Mucosa of descending colon (tissue), 3 donors: Measurements from ENCODE around the gene TF. TPM values are rescaled to one million over a fixed set of nuclear protein-coding genes. Genes with fewer than 3 reads are reported as not detected.

Experiments used
- ATAC-seq: fragments of 200-7000 bp; cut with Tn5 transposase; one replicate; pipeline ENCODE4 v1.9.1; 2020; ENCODE audit warnings: mild to moderate bottlenecking, moderate library complexity
- DNase-seq, 3 donors: peaks; one replicate each; pipeline ENCODE4 v3.0.0-alpha.2; 2020
- H3K36me3 ChIP-seq: fragments of 200-600 bp; one replicate; pipeline ENCODE4 v1.8.0; 2021; ENCODE audit warnings: low read depth, mild to moderate bottlenecking
- H3K4me1 ChIP-seq: fragments of 200-600 bp; one replicate; pipeline ENCODE4 v1.8.0; 2021; ENCODE audit warnings: low read depth, mild to moderate bottlenecking
- H3K4me3 ChIP-seq: fragments of 200-600 bp; one replicate; pipeline ENCODE4 v1.8.0; 2021; ENCODE audit warnings: mild to moderate bottlenecking
- H3K9me3 ChIP-seq: fragments of 200-600 bp; one replicate; pipeline ENCODE4 v1.8.0; 2021; ENCODE audit warnings: mild to moderate bottlenecking
- intact Hi-C, 2 donors: fragments of 100-400 bp; cut with DNase I in 1 of 2; cut with micrococcal nuclease in 1 of 2; formaldehyde crosslinking; loops; one replicate each; pipeline versions ENCODE4 v1.11.0 to v1.11.1; 2022; cut with DNase I, micrococcal nuclease
- total RNA-seq, 3 donors: library from RNA; stranded (reverse); fragmentation: NEBNext Ultra II Directional in 2 of 3; extraction: Animal tissue kit (Norgen Biotek cat#: 25700) in 2 of 3; gene quantifications; one replicate each; pipeline versions ENCODE4 v1.2.1 to v1.2.4, GENCODE V29; 2021 to 2023
- TF ChIP-seq, protein P1 (sequence below): fragments of 200-600 bp; IDR thresholded peaks from one replicate; pipeline ENCODE4 v1.8.0; 2022; ENCODE audit warnings: antibody characterized with exemption, mild to moderate bottlenecking
- donor health status: DM: no; HTN: no; CAD: no; lungs with moderate emphysema.
- donor health status: DM: no; HTN: no; CAD: no.
- donor health status: DM: no; HTN: yes; CAD: no.

Gene TF
- total RNA-seq, 3 donors from 2014 or later, result 0.51 to 13.5 (median 4.6) TPM

DNA sequence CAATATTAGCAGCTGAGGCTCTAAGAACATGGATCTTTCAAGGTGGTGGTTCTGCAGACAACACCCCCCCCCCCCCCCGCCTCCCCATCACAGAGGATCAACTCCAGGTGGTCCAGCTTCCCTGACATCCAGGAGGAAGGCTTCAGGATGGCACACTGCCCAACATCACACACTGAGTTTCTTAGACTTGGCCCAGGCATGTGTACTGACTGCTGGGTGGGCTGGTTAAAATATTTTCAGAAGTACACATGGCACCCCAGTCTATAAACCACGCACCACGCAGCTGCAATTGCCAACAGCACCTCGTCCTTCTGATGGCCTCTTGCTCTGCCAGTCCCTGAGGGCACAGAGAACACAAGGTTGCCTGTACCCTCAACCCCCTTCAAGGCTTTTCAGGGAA, 81.5 kb downstream of the TF start:
- Histone ChIP-seq H3K9me3 (no peaks in the 10 kb centered on the region), H3K4me3 (no peak overlapping the region), H3K4me1 (no peaks in the 10 kb centered on the region), H3K36me3 (no peaks in the 10 kb centered on the region)
- intact Hi-C loops, result no loop called here
- DNase-seq, result no peak
- no peak for ATAC-seq
- TF ChIP-seq, protein P1, sequence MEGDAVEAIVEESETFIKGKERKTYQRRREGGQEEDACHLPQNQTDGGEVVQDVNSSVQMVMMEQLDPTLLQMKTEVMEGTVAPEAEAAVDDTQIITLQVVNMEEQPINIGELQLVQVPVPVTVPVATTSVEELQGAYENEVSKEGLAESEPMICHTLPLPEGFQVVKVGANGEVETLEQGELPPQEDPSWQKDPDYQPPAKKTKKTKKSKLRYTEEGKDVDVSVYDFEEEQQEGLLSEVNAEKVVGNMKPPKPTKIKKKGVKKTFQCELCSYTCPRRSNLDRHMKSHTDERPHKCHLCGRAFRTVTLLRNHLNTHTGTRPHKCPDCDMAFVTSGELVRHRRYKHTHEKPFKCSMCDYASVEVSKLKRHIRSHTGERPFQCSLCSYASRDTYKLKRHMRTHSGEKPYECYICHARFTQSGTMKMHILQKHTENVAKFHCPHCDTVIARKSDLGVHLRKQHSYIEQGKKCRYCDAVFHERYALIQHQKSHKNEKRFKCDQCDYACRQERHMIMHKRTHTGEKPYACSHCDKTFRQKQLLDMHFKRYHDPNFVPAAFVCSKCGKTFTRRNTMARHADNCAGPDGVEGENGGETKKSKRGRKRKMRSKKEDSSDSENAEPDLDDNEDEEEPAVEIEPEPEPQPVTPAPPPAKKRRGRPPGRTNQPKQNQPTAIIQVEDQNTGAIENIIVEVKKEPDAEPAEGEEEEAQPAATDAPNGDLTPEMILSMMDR, result no peak

DNA sequence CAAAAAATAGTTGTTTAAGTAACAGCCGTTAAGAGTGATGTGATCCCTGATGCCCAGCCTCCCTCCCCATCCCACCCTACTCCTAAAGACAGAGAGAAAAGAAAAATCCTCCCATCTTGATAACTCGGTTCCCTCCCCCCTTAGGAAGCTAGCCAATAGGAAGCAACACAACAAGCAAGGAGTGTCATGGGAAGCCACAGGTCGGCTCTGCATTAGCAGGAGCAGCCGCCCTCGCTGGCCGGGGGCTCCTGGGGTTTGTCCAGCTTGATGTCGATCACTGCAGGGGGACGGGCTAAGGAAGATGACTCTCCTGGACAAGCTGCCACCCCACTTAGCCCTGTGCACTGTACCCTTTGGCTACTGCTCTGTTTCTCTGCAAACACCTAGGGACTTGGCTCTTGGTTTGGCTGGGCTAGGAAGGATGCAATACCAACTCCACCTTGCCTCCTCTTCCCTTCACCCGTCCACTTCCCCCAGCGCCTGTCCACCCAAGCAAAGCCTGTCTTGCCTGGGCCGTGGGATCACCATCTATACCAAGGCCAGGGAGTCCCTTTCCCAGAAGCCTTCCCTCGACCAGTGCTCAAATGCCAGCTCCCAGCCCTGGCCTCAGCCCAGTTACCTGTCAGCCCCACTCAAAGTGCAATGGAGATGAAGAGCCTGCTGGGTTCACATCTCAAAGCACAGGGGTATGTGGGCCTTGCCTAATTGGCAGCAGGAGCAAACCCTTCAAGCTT, 82.5 kb downstream of the TF start:
- no peaks in the 10 kb centered on the region for H3K36me3 ChIP-seq
- no peak overlapping the region for H3K4me3 ChIP-seq
- TF ChIP-seq, protein P1, result no peak
- H3K4me1 ChIP-seq, result no peaks in the 10 kb centered on the region
- DNase-seq (no peak), ATAC-seq (no peak)
- intact Hi-C loops, result no loop called here
- H3K9me3 ChIP-seq, result no peaks in the 10 kb centered on the region

DNA sequence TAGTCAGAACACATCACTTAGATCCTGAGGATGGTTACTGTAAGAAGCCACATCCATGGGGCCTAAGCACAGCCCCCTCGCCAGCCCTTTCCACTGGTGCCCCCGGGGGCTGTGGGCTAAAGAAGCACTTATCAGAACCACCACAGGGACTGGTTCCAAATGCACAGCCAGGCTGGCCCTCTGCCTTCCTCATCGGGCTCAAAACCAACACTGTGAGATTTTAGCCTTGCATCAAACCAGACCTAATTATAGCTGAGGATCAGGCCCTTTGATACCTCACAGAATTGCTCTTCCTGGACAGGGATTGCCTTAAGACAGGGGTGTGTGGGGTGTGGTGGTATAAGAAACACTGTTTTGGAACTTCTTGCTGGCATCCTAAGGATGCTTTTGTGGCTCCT, 83.1 kb downstream of the TF start:
- TF ChIP-seq, protein P1, result no peak
- Histone ChIP-seq H3K4me1 (no peaks in the 10 kb centered on the region), H3K4me3 (no peak overlapping the region), H3K9me3 (no peaks in the 10 kb centered on the region), H3K36me3 (no peaks in the 10 kb centered on the region)
- ATAC-seq (no peak), DNase-seq (no peak)
- intact Hi-C loops, result no loop called here

DNA sequence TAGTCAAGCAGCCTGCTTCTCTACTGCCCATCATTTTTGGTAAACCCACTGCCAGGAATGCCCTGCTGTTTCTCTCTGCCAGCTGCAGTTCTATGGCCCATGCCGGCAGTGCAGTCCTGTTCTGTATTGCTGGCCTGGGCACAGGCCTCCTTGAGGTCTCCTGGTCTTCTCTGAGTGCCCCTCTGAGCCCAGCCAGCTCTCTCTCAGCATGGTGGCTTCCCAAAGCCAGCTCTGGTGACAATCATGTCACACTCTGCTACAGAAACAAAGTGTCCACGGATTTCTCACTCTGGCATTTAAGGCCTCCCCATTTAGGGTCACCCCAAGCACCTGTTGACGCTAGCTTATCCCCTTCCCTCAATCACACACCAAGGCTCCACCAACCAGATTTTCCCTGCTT, 83.9 kb downstream of the TF start:
- Histone ChIP-seq H3K4me3 (no peak overlapping the region), H3K4me1 (no peaks in the 10 kb centered on the region), H3K9me3 (no peaks in the 10 kb centered on the region), H3K36me3 (no peaks in the 10 kb centered on the region)
- no peak for ATAC-seq
- TF ChIP-seq, protein P1, result no peak
- intact Hi-C loops, result no loop called here
- DNase-seq, result no peak

DNA sequence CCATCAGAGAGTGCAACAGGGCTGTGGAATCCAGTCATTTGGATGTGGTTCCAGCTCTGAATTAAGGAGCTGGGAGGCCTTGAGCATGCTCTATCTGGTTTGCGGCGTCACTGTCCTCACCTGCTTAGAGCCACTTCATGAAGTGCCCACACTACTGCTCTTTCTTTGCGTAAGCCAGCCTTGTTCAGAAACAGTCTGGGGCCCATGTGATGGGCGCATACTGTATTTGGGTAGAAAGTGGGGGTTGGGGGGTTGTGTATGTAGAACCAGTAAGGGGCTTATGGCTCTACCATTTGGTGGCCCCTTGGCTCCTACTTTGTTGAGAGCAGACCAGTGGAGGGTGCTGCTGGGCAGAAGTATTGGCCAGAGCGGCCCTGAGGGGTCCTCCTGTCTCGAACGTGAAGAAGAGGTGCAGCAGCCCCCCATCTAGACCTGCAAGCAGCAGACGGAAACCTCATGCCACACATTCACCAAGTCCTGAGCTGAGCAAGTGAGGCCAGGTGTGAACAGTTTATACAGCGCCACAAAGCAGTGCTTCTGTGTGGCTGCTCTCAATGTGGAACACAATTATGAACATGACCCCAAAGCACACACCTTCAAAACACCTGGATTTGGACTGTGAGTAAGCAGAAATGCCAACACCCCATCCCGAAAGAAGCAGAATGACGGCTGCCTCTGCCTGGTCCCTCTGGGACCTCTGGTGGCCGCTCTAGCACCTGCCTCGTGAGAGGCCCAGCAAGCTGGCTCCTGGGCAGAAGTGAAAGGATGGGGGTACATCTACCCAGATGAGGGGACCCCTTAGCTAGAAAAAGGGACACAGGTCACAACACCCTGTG, 86.0 kb downstream of the TF start:
- TF ChIP-seq, protein P1, result no peak
- no peak overlapping the region for H3K4me3 ChIP-seq
- no peaks in the 10 kb centered on the region for H3K4me1 ChIP-seq
- intact Hi-C loops, result no loop called here
- ATAC-seq (no peak), DNase-seq (no peak)
- H3K36me3 ChIP-seq, result no peaks in the 10 kb centered on the region
- no peaks in the 10 kb centered on the region for H3K9me3 ChIP-seq
